NK-92 treated with Interleukin-12 subunit alpha and Interleukin-12 subunit beta, amount 100 ng/mL, for 24 hours (cell line): ENCODE measurements around the gene EIPR1.
"Not testable (repeated sequence)": the region's sequence is repeated elsewhere in the genome, so short reads cannot be mapped to it uniquely, and the experiment has no call there.

Experiments
- DNase-seq: peaks from one replicate; lab custom pipeline; 2025; lab: John Stamatoyannopoulos, UW

Gene EIPR1

DNA sequence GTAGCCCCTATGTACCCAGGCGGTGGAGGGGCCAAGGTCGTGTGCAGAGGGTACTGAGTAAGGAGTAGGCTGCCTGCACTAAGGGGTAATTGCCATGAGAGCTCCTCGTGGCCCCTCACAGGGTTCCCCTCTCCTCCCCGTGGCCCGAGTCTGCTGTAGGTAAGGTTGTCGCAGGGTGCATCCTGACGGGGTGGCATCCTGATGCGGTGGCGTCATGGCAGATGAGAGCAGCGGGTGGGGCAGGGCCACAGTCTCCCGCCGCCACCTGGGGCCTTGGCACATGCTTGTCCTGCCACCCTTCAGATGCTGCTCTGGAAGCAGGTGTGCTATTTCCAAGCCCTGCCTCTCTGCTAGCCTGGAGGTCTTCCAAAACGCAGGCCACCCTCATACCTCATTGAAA, 89.7 kb downstream of the EIPR1 start:
- DNase-seq, result no peak

- DNase-seq, result not testable (repeated sequence)
Observed at GRCh38 chr2:3286646-3287036, 91.0 kb downstream of the EIPR1 start.

DNA sequence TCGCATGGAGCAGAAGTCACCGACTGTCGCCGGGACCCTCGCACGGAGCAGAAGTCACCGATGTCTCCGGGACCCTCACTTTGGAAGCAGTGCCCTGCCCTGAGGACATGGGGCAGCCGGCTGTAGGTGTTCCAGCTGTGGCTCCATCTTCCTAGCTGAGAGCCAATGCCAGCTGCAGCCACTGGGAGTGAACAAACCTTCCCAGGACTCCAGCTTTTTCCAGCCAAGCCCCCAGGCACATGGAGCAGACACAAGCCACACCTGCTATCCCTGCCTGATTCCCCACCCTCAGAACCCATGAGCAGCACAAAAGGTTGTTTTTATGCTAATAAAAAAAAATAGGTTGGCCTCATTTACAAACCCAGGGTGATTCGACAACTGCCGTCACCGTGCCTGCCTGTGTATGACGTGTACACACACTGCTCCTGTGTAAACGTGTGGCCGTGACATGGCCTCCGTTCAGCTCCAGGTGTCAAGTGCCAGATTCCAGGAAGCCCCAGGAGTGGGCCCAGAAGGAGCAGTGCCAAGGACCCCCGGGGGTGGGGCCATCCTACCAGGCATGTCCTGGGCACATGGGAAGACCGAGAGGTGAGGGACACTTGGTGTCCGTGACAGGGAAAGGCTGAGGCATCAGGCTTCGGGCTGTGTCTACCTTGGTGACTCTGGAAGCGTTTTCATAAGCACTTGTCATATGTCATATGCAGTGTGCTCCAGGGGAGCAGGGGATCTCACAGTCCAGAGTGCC, 91.5 kb downstream of the EIPR1 start:
- no peak for DNase-seq

DNA sequence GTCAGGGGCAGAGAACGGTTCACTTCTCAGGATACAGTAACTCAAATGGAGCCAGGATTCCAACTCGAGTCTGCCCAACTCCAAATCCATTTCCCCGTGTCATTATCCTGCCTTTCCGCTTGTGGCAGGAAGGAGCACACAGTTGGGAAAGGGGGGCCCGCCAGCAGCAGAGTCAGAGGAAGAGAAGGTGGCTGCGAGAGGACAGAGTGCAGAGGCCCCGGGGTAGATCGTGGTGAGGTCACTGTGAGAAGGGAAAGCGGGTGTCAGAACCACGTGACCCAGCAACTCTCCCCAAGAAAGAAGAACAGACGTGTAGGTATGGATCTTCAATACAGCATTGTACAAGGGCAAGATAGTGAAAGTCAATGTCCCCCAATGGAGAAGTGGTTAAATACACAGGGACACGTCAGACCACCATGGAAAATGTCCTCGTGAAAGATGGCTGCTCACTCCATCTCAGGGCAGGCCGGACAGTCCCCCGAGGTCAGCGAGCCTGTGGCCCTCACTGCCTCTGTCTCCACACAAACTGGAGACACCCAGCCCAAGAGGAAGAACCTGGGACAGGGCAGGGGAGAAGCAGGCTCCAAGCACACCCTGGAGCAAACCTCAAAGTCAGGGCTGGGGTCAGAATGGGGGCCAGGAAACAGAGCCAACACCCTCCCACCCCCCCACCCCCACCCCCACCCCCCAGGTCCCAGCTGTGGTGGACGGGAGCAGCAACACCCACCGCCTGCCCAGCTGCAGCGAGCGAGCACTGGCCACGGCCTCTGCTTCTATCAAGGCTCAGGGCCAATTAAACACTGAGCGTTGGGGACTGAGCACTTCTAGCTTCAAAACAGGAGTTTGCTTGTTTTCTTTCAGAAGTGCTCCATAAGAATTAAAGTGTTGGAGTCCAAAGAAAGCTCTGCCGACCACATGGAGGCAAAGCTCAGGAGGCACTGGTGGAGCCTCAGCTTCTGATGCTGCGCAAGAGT, 92.7 kb downstream of the EIPR1 start:
- no peak for DNase-seq

DNA sequence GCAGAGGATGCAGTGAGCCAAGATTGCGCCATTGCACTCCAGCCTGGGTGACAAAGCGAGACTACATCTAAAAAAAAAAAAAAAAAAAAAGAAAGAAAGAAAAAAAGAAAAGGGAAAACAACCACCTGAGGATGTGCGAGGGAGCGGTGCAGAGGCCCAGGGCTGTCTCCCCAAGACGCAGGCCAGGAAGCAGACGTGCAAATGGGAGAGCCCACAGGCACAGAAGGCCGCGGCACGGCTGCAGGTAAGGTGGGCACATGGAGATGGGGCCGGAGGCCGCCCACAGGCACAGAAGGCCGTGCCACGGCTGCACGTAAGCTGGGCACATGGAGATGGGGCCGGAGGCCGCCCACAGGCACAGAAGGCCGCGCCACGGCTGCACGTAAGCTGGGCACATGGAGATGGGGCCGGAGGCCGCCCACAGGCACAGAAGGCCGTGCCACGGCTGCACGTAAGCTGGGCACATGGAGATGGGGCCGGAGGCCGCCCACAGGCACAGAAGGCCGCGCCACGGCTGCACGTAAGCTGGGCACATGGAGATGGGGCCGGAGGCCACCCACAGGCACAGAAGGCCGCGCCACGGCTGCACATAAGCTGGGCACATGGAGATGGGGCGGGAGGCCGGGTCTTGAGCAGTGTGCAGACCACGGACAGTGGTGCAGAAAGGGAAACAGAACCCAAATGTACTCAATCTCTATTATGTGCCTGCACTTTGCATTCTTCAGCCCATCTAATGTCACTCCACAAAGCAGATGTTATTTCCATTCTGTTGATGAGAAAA, 93.6 kb downstream of the EIPR1 start:
- DNase-seq, result not testable (repeated sequence)

GRCh38 chr2:3283206-3283605, 94.4 kb downstream of the EIPR1 start:
- DNase-seq, result no peak

GRCh38 chr2:3282056-3282998, 95.3 kb downstream of the EIPR1 start:
- DNase-seq, result no peak

- DNase-seq, result no peak
Observed at GRCh38 chr2:3280683-3281520, 96.7 kb downstream of the EIPR1 start.

DNA sequence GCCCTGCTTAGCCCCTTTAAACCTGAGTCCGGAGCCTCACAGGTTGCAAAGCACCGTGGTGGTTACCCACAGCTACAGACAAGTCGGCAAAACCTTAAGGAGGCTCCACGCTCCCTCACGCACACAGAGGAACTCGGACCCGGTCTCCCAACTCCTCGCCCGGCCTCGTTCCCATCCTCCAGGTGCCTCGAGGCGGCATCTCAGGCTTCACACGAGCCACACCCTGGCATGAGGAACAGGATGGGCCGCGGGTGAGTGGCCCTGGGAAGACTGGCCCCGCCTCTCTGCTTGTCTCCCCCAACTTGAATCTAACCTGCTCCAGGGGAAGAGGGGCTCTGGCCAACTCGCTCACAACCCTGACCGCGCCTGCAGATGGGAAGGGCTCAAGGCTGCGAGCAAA, 97.4 kb downstream of the EIPR1 start:
- no peak for DNase-seq

DNA sequence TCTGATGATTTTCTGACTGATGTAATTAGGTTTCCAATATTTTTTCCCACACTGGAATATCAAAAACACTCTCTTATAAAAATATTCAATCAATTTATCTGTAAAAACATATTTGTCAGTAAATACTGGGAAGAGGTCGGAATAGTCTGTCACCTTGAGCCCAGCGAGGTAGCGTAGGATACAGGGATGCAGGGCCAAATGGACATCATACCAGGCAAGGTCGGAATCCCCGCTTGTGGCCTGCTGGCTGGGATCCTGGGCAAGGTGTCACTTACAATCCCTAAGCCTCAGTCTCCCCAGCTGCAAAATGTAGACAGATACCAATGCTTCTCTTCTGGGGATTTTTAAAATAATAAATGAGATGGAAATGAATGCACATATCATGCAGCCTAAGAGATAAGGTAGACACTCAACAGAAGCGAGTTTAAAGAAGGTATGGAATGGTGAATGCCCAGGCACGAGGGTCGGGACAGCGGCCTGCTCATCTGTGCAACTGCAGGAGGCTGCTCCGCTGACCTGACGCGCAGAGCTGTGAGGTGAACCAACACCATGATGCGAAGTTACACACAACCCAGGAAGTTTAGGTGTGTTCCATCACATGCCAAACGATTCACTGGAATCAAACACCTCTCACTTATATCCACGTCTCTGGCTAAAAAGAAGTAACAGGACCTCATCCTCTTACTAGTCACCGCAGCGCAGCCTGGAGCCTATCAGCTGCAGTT, 98.2 kb downstream of the EIPR1 start:
- no peak for DNase-seq

GRCh38 chr2:3278521-3279218, 98.9 kb downstream of the EIPR1 start:
- DNase-seq, result no peak

DNA sequence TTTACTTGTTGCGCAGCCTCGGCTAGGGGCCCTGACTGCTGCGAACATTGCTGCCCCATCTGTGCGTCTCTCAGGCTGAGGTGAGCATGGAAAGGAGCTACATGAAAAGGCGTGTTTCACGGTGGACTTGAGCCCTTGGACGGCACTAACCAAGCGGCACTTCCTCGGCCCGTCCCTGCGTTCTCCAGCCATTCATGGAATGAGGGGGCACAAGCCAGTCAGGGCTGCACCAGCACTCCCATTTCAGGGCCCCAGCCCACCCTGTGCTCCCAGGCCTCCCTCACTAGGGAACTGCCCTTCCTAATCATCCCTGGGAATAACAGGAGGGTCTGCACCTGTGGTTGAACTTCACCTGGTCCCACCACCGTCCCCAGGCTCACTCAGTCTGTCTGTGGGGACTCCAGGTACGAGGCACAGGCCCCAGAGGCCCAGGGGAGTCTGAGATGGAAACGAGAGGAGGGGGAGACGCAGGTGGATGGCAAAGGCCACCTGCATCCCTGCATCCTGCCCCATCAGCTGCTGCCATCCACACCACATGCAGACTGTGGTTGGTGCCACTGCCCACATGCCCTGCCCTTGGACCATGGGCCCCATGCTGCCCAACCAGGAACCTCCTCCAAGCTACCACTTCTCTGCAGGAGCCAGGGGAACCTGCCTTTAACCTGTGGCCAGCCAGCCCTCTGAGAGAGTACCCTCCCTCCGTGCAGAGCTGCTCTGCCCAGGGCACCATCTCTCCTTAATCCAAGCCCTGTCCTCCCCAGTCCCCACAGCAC, 99.7 kb downstream of the EIPR1 start:
- DNase-seq, result no peak

GRCh38 chr2:3277050-3277747, 100.4 kb downstream of the EIPR1 start:
- no peak for DNase-seq

DNA sequence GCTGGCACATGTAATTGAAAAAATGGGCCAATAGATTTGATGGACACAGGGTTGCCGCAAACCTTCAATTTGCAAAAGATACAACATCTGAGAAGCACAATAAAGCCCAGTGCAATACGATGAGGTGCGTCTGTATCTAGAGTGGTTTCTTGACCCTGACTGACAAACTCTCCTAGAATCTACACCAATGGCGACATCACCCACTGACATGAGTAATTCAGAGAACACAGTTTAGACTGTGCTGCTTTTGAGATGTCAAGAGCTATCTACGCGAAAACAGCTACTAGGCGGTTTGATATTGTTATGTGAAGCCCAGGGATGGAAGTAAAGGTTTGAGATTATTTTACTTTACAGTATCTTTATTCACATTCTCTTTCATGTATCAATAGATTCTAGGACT, 104.9 kb downstream of the EIPR1 start:
- DNase-seq, result no peak

DNA sequence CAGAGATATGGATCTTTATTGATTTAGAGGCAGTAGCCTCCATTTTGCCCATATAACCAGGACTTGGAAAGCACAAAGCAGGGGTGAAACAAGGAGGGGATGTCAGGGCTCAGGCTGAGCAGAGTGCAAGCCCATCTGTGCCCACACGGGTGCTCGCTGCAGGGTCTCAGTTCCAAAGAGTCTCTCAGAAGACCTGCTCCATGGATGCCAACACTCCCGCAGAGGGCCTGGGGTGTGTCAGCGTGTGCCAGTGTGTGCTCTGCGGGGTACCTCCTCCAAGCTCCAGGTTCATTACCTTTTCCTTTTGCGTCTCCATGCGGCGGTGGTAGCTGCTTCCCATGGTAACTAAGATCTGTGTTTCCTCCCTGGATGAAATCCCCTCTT, 107.5 kb downstream of the EIPR1 start:
- no peak for DNase-seq

DNA sequence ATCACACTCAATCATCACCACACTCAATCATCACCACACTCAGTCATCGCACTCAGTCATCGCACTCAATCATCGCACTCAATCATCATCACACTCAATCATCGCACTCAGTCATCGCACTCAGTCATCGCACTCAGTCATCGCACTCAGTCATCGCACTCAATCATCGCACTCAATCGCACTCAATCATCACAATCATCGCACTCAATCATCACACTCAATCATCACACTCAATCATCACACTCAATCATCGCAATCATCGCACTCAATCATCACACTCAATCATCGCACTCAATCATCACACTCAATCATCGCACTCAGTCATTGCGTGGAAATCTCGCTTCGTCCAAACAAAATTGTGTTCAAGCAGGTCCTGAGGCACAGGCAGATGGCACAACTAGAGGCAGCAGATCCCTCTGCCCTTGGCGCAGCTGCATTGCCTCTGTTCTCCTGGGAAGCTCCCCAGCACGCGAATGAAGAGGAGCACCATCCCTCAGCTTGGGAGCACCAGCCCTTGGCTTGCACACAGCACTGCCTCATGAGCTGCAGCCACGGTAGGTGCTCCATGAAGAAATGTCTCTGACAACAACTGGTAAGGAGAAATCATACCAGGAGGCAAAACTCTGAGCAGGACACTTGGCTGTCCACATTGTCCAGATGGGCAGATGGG, 108.1 kb downstream of the EIPR1 start:
- no peak for DNase-seq

DNA sequence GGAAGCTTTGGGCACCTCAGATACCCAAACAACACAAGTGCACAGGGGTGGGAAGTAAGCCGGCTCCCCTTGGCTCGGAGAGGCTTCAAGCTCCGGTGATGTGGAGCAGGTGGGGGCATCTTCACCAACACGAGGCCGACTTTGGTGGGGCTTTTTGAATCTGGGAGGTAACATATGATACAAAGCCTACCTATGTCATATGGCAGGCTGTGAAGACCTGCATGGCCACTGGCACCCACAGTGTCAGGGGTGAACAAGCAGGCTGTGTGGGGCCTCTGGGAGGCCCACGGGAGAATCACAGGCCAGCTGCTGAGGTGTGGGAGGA, 109.0 kb downstream of the EIPR1 start:
- no peak for DNase-seq
